ENCODE data around the gene ALG14.
A peak's percentile ranks its signal among the peaks of the same experiment; 100 is the strongest.
"Not testable (repeated sequence)": the region's sequence is repeated elsewhere in the genome, so short reads cannot be mapped to it uniquely, and the experiment has no call there.

ALG14 gene, protein sequence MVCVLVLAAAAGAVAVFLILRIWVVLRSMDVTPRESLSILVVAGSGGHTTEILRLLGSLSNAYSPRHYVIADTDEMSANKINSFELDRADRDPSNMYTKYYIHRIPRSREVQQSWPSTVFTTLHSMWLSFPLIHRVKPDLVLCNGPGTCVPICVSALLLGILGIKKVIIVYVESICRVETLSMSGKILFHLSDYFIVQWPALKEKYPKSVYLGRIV

DNA sequence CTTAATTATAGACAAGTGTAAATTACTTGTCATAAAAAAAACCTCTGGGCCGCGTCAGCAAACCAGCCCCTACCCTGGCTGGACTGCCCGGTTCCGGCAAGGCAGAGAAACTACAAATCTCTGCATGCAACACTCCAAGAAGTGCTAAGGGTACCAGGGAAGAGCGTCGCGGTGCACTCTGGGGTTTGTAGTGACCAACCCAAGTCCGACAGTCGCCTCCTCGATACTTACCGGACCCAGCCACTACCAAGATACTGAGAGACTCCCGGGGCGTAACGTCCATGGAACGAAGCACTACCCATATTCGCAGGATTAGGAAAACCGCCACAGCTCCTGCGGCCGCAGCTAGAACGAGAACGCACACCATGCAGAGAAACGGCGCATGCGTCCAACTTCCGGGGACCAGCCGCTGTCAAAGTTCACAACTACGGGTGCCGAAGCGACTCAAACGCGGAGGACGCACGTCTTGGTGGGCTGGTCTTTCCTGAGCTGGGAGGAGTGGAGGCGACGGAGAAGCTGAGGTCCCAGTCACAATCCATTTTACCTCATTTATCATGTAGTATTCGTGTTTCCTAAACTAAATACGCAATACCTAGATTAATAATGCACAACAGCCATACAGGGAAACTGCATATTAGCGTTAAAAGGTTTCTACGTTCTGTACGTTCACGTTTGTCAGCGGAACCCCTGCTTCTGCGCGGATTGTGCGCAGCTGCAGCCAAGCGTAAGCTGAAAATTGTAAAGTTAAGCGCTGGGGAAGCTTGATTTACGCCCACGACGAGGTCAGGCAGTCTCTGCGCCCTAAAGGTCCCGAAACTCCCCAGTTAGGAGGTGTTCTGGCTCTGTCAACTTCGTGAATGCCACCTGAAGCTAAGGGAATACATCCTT, at the start of gene ALG14:
Gene ALG14 (minus strand): TSS at position 420 of the 888 bp plus-strand sequence. CDS start 53 bp downstream, at position 367.
- peak within 1 kb of the TSS; percentile 90 for H3K4me3 ChIP-seq (ENCODE audit: low read depth, low read length)

DNA sequence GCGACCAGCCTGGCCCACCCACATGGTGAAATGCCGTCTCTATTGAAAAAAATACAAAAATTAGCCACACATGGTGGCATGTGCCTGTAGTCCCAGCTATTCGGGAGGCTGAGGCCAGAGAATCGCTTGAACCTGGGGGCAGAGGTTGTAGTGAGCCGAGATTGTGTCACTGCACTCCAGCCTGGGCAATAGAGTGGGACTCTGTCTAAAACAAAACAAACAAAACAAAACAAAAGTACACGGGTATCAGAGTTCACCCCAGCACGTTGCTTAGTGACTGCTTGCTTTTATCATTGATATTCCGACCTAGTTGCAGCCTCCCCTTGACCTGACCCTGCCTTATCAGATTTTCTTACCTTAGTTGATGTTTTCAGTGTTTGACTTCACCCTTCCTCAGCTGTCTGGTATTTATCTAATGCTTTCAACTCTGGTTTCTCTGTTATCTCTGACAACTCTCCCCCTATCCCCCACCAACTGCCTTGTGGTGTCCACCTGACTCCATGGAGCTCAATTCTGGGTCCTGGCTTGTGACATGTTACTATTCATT, 49.5 kb upstream of the ALG14 start:
- H3K4me3 ChIP-seq (ENCODE audit: low read depth, low read length): no peak overlapping the region

GRCh38 chr1:95119273-95119672, 46.5 kb upstream of the ALG14 start:
- H3K4me3 ChIP-seq (ENCODE audit: low read depth, low read length): no peak overlapping the region

DNA sequence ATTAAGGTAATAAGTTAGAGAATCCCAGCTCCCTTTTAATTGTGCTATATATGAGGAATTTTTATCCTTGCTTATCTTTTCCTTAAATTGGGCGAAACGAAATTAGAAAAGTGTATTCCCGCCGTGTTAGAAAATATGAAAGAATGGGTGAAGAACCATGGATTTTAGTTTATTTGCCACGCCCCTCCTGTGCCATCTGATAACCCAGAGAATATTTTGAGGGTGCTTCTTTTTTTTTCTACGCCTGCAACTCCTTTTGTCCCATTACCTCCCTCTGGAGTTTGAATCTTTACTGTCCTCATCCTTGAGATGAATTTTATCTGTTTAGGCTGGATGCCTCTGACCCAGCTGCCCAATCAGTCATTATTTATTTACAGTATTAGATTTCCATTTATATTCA, 46.0 kb upstream of the ALG14 start:
- H3K4me3 ChIP-seq (ENCODE audit: low read depth, low read length): no peak overlapping the region

DNA sequence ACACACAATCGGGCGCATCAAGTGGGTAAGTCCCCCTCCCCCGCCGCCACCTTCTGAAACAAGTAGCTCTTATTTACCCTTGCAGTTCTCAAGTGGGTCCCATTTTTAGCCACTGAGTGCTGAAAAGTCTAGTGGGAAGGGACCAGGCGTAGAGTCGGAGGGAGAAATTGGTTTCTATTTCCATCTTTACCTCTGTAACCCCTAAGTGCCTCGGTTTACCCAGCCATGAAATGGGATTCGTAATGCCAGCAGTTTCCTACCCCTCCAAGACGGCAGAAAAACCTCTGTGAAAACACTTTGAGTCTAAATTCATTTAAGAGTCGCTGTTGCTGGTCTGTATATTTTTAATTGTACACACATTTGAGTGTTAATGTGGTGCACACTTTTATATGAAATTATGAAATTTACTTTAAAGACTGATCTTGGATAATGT, 45.3 kb upstream of the ALG14 start:
- H3K4me3 ChIP-seq (ENCODE audit: low read depth, low read length): peak overlapping the region; percentile 65

- peak within 1 kb of the TSS; percentile 65 for H3K4me3 ChIP-seq (ENCODE audit: low read depth, low read length)
These were observed 44.7 kb upstream of the ALG14 start, which contains the start of gene TLCD4 for GRCh38 chr1:95117207-95118066. Gene TLCD4, plus strand, starts transcription at chr1:95117355. Its CDS starts 26,547 bp downstream, at chr1:95143902.

- H3K4me3 ChIP-seq (ENCODE audit: low read depth, low read length): peak overlapping the region; percentile 65
These were observed 43.9 kb upstream of the ALG14 start for GRCh38 chr1:95116580-95117206.

DNA sequence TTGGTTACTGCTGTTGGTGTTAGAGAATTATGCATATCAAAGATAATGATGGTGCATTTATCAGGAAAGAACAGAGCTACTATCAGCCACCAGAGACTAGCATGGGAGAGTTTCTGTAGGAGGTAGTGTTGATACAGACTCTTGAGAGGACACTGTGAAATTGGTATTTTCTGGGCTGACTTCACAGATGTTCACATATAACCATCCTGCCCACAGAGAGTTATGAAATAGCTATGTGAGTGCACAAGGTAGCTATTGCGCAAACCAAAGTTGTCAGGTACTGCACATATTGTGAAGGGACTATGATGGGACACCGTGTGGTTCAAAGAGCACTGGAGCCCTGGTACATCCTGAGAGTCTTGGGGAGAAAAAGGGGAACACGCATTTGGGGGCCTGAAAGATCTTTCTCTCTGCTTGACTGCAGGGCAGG, 43.0 kb upstream of the ALG14 start:
- H3K4me3 ChIP-seq (ENCODE audit: low read depth, low read length): no peak overlapping the region

DNA sequence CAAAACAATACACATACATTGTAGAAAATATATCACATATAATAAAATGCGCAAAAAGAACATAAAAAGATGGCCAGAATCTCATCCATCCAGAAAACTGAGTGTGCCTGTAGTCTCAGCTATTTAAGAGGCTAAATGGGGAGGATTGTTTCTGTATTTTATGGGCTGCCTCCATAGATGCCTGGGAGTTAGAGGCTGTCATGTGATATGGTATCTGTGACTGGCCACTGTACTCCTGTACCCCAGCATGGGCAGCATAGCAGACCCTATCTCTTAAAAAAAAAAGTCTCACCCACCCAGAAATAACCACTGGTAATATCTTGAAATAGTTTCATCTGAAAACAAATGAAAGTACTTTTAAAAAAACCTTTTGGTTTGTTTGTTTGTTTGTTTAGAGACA, 40.9 kb upstream of the ALG14 start:
- no peak overlapping the region for H3K4me3 ChIP-seq (ENCODE audit: low read depth, low read length)

- no peak overlapping the region for H3K4me3 ChIP-seq (ENCODE audit: low read depth, low read length)
These were observed 38.3 kb upstream of the ALG14 start for GRCh38 chr1:95111014-95111413.

- H3K4me3 ChIP-seq (ENCODE audit: low read depth, low read length): no peak overlapping the region
These were observed 36.0 kb upstream of the ALG14 start for GRCh38 chr1:95108792-95109191.

GRCh38 chr1:95098196-95098595, 25.4 kb upstream of the ALG14 start:
- no peak overlapping the region for H3K4me3 ChIP-seq (ENCODE audit: low read depth, low read length)

GRCh38 chr1:95097426-95097825, 24.7 kb upstream of the ALG14 start:
- H3K4me3 ChIP-seq (ENCODE audit: low read depth, low read length): no peak overlapping the region

DNA sequence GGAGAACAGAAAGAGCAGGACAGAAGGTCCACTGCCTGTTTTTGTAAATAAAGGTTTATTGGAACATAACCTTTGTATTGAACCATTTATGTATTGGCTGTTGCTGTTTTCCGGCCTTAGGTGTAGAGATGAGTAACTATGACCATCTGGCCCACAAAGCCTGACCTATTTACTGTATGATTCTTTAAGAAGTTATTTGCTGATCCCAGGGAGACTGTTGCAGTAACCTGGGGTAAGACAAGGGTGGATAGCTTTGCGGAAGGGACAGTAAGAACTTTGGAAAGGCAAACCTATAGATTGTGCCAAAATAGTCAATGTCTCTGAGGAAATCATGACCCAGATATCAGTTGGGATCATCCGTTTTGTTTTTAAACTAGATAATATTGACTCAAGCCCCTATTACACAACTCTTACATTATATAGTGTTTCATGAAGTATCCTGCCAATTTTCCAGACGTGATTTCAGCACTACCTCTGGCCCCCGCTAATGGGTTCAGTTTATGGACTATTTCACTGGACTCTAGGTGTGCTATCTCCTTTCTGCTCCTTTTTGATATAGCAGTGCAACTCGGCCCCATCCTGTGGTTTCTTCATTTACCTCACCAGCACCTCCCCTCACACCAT, 23.6 kb upstream of the ALG14 start:
- H3K4me3 ChIP-seq (ENCODE audit: low read depth, low read length): no peak overlapping the region

DNA sequence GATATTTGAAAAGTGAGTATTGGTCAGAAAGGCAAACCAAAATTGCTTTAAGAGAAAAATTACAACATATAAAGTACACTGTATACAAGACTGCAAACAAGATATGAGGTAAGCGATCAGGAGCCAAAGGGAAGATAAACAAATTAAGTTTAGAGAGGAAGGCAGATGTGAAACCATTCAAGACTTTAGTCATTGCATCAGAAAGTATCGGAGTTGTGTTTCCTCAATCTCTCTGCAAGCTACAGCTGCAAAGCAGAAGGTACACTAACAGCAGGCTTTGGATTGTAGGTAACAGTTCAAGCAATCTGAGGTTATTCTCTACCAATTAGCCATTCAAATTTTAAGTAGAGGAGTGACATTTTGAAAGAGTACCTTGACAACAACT, 23.1 kb upstream of the ALG14 start:
- H3K4me3 ChIP-seq (ENCODE audit: low read depth, low read length): no peak overlapping the region

DNA sequence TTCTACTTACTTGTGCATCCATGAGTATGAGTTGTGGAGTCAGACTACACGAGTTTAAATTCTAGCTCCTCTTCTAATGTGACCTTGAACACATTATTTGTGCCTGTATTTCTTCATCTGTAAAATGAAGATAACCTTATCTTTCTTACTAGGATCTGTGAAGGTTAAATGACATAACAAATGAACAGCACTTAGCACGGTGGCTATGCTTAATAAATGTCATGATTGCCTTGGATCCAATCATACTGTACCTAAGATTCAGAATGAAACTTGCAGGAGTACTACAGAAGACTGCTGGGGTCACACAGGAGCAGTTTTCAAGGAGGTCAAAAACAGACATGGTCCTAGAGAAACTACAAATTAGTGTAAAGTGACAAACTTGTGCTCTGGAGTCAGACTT, 22.2 kb upstream of the ALG14 start:
- no peak overlapping the region for H3K4me3 ChIP-seq (ENCODE audit: low read depth, low read length)

- no peak overlapping the region for H3K4me3 ChIP-seq (ENCODE audit: low read depth, low read length)
These were observed 20.5 kb upstream of the ALG14 start for GRCh38 chr1:95093296-95093695.

GRCh38 chr1:95092891-95093290, 20.1 kb upstream of the ALG14 start:
- not testable (repeated sequence) for H3K4me3 ChIP-seq (ENCODE audit: low read depth, low read length)

DNA sequence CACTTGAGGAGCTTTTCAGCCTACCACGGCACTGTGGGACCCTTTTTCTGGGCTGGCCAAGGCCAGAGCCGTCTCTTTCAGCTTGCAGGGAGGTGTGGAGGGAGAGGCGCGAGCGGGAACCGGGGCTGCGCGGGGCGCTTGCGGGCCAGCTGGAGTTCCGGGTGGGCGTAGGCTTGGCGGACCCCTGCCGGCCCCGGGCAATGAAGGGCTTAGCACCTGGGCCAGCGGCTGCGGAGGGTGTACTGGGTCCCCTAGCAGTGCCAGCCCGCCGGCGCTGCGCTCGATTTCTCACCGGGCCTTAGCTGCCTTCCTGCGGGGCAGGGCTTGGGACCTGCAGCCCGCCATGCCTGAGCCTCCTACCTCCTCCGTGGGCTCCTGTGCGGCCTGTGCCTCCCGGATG, 18.5 kb upstream of the ALG14 start:
- not testable (repeated sequence) for H3K4me3 ChIP-seq (ENCODE audit: low read depth, low read length)
